ENCODE results near the gene IFRD1. TPM values are rescaled to one million over a fixed set of nuclear protein-coding genes. Genes with fewer than 3 reads are reported as not detected.
"Not testable (repeated sequence)": the region's sequence is repeated elsewhere in the genome, so short reads cannot be mapped to it uniquely, and the experiment has no call there.

IFRD1 gene
- total and polyA plus RNA-seq, 2 donors from 2014 or later, result 24.1 to 31.5 TPM

DNA sequence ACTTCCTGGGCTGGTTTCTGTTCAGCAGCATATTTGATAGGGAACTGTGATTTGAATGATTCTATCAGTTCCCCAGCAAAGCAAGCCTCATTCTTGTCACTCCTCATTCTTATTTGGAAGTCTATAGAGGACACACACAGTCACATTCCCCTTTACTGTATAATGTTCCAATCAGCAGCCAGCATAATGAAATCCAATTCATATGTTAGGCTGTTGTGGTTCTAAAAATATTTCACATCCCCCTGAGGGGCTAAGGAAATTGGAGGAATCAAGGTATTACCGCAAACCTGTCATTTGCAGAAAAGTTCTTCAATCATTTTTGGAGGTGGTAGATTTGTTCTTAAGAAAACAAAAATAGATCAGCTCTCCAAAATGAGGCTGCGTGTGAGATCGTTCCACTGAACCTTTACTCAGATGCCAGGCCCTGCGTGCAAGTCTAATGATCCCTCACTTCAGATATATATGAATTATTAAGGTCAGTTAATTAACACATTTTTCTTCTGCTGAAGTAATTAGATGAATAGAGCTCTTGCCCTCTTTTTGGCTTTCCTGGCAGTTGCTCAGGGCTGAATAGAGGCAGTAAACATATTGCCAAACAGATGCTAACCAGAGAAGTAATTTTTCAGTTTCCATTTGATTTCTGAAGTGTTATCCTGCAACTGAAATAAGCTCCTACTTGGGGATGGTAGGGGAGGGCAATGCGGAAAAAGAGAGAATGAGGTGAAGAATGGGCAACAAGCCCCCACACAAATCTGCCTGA lies 62.4 kb downstream of the IFRD1 start:
- no peak overlapping the region for H3K9ac ChIP-seq (ENCODE audit: low read length in 3 of 3)
- no peak overlapping the region for H3K4me3 ChIP-seq (ENCODE audit: low read length in 3 of 3)
- H3K4me1 ChIP-seq (ENCODE audit: control insufficient read depth in 2 of 3, insufficient read depth in 2 of 3, low read depth in 1 of 3, low read length in 3 of 3), result no peaks in the 10 kb centered on the region
- TF ChIP-seq, protein P1, sequence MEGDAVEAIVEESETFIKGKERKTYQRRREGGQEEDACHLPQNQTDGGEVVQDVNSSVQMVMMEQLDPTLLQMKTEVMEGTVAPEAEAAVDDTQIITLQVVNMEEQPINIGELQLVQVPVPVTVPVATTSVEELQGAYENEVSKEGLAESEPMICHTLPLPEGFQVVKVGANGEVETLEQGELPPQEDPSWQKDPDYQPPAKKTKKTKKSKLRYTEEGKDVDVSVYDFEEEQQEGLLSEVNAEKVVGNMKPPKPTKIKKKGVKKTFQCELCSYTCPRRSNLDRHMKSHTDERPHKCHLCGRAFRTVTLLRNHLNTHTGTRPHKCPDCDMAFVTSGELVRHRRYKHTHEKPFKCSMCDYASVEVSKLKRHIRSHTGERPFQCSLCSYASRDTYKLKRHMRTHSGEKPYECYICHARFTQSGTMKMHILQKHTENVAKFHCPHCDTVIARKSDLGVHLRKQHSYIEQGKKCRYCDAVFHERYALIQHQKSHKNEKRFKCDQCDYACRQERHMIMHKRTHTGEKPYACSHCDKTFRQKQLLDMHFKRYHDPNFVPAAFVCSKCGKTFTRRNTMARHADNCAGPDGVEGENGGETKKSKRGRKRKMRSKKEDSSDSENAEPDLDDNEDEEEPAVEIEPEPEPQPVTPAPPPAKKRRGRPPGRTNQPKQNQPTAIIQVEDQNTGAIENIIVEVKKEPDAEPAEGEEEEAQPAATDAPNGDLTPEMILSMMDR (IDR thresholded peaks at IDR 0.05; ENCODE audit: borderline replicate concordance, extremely low read depth, insufficient read depth), result no peak
- H3K9me3 ChIP-seq (ENCODE audit: control insufficient read depth in 2 of 3, insufficient read depth in 1 of 3, low read length in 3 of 3), result no peaks in the 10 kb centered on the region
- H3K27me3 ChIP-seq (ENCODE audit: control insufficient read depth, insufficient read depth, low read length), result no peaks in the 10 kb centered on the region
- H3K27ac ChIP-seq (ENCODE audit: low read depth in 2 of 2, low read length in 2 of 2), result no peak overlapping the region
- intact Hi-C loops (cut with DNase I), result no loop called here
- DNase-seq (no peak), FAIRE-seq (no peak)
- no peaks in the 10 kb centered on the region for H3K36me3 ChIP-seq (ENCODE audit: control insufficient read depth in 2 of 3, insufficient read depth in 3 of 3, low read length in 3 of 3)

DNA sequence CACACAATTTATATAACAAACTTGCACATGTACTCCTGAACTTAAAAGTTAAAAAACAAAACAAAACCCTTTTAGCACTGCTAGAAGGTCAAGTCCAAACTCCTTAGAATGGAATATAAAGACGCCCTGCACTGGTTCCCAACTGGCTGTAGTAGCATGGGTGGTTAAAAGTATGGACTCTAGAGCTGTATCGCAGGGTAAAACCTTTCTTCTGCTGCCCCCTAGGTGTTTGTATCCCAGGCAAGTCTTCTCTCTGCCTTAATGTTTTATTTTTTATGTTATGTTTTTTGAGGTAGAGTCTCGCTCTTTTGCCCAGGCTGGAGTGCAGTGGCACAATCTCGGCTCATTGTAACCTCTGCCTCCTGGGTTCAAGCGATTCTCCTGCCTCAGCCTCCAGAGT lies 65.7 kb downstream of the IFRD1 start:
- no peaks in the 10 kb centered on the region for H3K27me3 ChIP-seq (ENCODE audit: control insufficient read depth, insufficient read depth, low read length)
- DNase-seq (no peak), FAIRE-seq (no peak)
- no peaks in the 10 kb centered on the region for H3K36me3 ChIP-seq (ENCODE audit: control insufficient read depth in 2 of 3, insufficient read depth in 3 of 3, low read length in 3 of 3)
- no peak overlapping the region for H3K4me3 ChIP-seq (ENCODE audit: low read length in 3 of 3)
- H3K9me3 ChIP-seq (ENCODE audit: control insufficient read depth in 2 of 3, insufficient read depth in 1 of 3, low read length in 3 of 3), result no peaks in the 10 kb centered on the region
- no peak overlapping the region for H3K27ac ChIP-seq (ENCODE audit: low read depth in 2 of 2, low read length in 2 of 2)
- TF ChIP-seq, protein P1 (IDR thresholded peaks at IDR 0.05; ENCODE audit: borderline replicate concordance, extremely low read depth, insufficient read depth), result no peak
- intact Hi-C loops (cut with DNase I), result no loop called here
- no peaks in the 10 kb centered on the region for H3K4me1 ChIP-seq (ENCODE audit: control insufficient read depth in 2 of 3, insufficient read depth in 2 of 3, low read depth in 1 of 3, low read length in 3 of 3)
- H3K9ac ChIP-seq (ENCODE audit: low read length in 3 of 3), result no peak overlapping the region

DNA sequence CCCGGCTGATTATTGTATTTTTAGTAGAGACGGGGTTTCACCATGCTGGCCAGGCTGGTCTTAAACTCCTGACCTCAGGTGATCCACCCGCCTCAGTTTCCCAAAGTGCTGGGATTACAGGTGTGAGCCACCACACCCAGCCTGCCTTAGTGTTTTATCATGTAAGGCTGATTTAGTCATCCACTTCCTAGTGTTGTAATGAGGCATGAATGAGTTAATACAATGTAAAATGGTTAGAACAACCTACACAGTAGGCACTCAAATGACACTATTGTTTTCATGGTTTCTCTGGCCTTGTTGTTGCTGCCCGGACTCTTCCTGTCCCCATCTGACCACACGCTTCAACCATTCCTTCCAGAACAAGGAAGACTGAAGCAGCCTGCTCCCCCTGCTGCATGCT lies 66.2 kb downstream of the IFRD1 start:
- H3K9me3 ChIP-seq (ENCODE audit: control insufficient read depth in 2 of 3, insufficient read depth in 1 of 3, low read length in 3 of 3); H3K4me1 ChIP-seq (ENCODE audit: control insufficient read depth in 2 of 3, insufficient read depth in 2 of 3, low read depth in 1 of 3, low read length in 3 of 3); H3K9ac ChIP-seq (ENCODE audit: low read length in 3 of 3); H3K27ac ChIP-seq (ENCODE audit: low read depth in 2 of 2, low read length in 2 of 2); FAIRE-seq; intact Hi-C loops (cut with DNase I); H3K36me3 ChIP-seq (ENCODE audit: control insufficient read depth in 2 of 3, insufficient read depth in 3 of 3, low read length in 3 of 3); H3K27me3 ChIP-seq (ENCODE audit: control insufficient read depth, insufficient read depth, low read length); DNase-seq; H3K4me3 ChIP-seq (ENCODE audit: low read length in 3 of 3): not testable (repeated sequence)

DNA sequence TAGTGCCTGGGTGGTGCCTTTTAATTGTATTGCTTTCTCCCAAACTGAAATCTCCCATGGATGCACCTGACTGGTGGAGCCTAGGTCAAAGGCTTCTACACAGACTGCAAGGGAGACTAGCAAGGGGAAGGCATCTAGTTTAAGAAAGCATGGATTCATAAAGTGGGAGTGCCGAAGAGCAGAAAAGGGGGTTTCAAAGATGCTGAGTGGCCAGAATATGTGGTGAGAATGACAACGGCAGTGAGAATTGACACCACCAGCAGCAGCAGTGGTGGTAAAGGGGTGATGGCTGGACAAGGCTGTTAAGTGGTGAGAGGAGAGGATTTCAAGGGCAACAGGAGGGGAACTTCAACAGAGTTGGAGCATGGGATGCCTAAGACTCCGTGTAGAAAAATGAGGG lies 67.2 kb downstream of the IFRD1 start:
- FAIRE-seq (no peak), DNase-seq (no peak)
- H3K9me3 ChIP-seq (ENCODE audit: control insufficient read depth in 2 of 3, insufficient read depth in 1 of 3, low read length in 3 of 3), result no peaks in the 10 kb centered on the region
- TF ChIP-seq, protein P1 (IDR thresholded peaks at IDR 0.05; ENCODE audit: borderline replicate concordance, extremely low read depth, insufficient read depth), result no peak
- H3K36me3 ChIP-seq (ENCODE audit: control insufficient read depth in 2 of 3, insufficient read depth in 3 of 3, low read length in 3 of 3), result no peaks in the 10 kb centered on the region
- no peak overlapping the region for H3K27ac ChIP-seq (ENCODE audit: low read depth in 2 of 2, low read length in 2 of 2)
- no peaks in the 10 kb centered on the region for H3K27me3 ChIP-seq (ENCODE audit: control insufficient read depth, insufficient read depth, low read length)
- intact Hi-C loops (cut with DNase I), result no loop called here
- no peak overlapping the region for H3K4me3 ChIP-seq (ENCODE audit: low read length in 3 of 3)
- H3K4me1 ChIP-seq (ENCODE audit: control insufficient read depth in 2 of 3, insufficient read depth in 2 of 3, low read depth in 1 of 3, low read length in 3 of 3), result no peaks in the 10 kb centered on the region
- H3K9ac ChIP-seq (ENCODE audit: low read length in 3 of 3), result no peak overlapping the region
